Measurements from ENCODE around the gene MYCT1. TPM values are rescaled to one million over a fixed set of nuclear protein-coding genes. Genes with fewer than 3 reads are reported as not detected.

MYCT1 gene
- total RNA-seq, 1 experiment from 2014 or later: 0.17 TPM

DNA sequence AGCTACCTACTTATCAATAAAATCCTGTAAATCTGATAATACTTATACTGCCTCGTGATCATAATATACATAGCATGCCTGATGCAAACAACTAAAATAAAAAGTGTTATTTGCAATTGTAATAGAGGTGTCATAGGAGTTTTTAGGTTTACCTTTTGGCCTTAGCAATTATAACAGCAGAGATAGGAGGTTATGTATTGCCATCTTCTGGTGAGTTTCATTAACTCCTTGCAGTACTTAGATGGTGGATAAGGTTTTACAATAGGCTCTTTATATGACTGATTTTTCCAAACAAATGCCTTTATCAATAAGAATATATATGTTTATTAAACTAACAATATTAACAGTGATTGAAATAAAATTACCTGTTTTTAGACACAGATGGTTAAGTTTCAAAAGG is 27.8 kb upstream of the MYCT1 start:
- H3K9me3 ChIP-seq (ENCODE audit: control insufficient read depth, low read depth, low read length): no peaks in the 10 kb centered on the region
- H3K9ac ChIP-seq (ENCODE audit: extremely low read depth, insufficient read length, low read length): no peak overlapping the region
- no peak overlapping the region for H3K56ac ChIP-seq (ENCODE audit: insufficient read length, low read depth, low read length)
- no peaks in the 10 kb centered on the region for H3K79me1 ChIP-seq (ENCODE audit: insufficient read depth, low read depth, low read length, poor library complexity, severe bottlenecking)
- no peak overlapping the region for H3K4me2 ChIP-seq (ENCODE audit: insufficient read depth, insufficient read length, low read length)
- H2BK120ac ChIP-seq (ENCODE audit: low read depth, low read length, poor library complexity, severe bottlenecking): no peak overlapping the region
- H3K14ac ChIP-seq (ENCODE audit: insufficient read depth, low read length): no peak overlapping the region
- no peaks in the 10 kb centered on the region for H3K27me3 ChIP-seq (ENCODE audit: insufficient read depth, low read length)
- H3T11ph ChIP-seq (ENCODE audit: low read length): no peak overlapping the region
- H3K4me1 ChIP-seq (ENCODE audit: insufficient read depth, low read length): no peaks in the 10 kb centered on the region
- no peak overlapping the region for H4K8ac ChIP-seq (replicated peaks; ENCODE audit: insufficient read length, low read depth, low read length)
- H2BK12ac ChIP-seq (ENCODE audit: insufficient read length, low read depth, low read length): no peak overlapping the region
- no peaks in the 10 kb centered on the region for H4K20me1 ChIP-seq (ENCODE audit: control insufficient read depth, insufficient read depth, insufficient read length)
- Mint-ChIP-seq H3K36me3 (ENCODE audit: insufficient read depth in 1 of 3, low read depth in 3 of 3) (no peaks in the 10 kb centered on the region), H3K27ac (no peak overlapping the region), H3K27me3 (ENCODE audit: low read depth) (no peaks in the 10 kb centered on the region; the same call in 1 of the 2 replicates), H3K4me1 (no peaks in the 10 kb centered on the region), H3K9me3 (no peaks in the 10 kb centered on the region; a peak in 2 of 5 replicates), H3K4me3 (no peak overlapping the region)
- no peak overlapping the region for H3K23ac ChIP-seq (ENCODE audit: insufficient read length, low read depth, low read length)
- no peak for DNase-seq
- H2BK5ac ChIP-seq (ENCODE audit: insufficient read length, low read length): no peak overlapping the region
- H2BK15ac ChIP-seq (ENCODE audit: low read depth, low read length): no peak overlapping the region
- H4K5ac ChIP-seq (ENCODE audit: insufficient read length, low read depth, low read length): no peak overlapping the region
- no peaks in the 10 kb centered on the region for H3K79me2 ChIP-seq (ENCODE audit: insufficient read depth, low read length)
- no peak overlapping the region for H3K27ac ChIP-seq (ENCODE audit: insufficient read length, low read depth, low read length)
- WGBS (ENCODE audit: extremely low coverage, insufficient read length, low lambda C conversion rate): no CpG with 5 or more reads among the region's 1 CpG
- no peak overlapping the region for H2AFZ ChIP-seq (ENCODE audit: low read length)
- TF ChIP-seq CTCF (conservative IDR thresholded peaks at IDR 0.05): peak; percentile 69
- H2BK20ac ChIP-seq (ENCODE audit: low read depth, low read length, poor library complexity, severe bottlenecking): no peak overlapping the region
- no peak overlapping the region for H3K4ac ChIP-seq (ENCODE audit: low read depth, low read length)
- H3K18ac ChIP-seq (ENCODE audit: insufficient read length, low read depth, low read length): no peak overlapping the region
- H2AK5ac ChIP-seq (ENCODE audit: insufficient read length, low read length): no peak overlapping the region
- H4K91ac ChIP-seq (ENCODE audit: insufficient read length, low read depth, low read length): no peak overlapping the region
- H3K23me2 ChIP-seq (ENCODE audit: insufficient read length, low read depth, low read length, poor library complexity, severe bottlenecking): no peaks in the 10 kb centered on the region
